Uterus (tissue), 2 donors: ENCODE results near the gene RB1.

Experiments
- POLR2A ChIP-seq, 2 donors: fragments of 450-650 bp; IDR thresholded peaks; one replicate each; pipeline ENCODE4 v1.6.1; 2016; ENCODE audit warnings: antibody characterized with exemption in 2 of 2, mild to moderate bottlenecking in 1 of 2, moderate library complexity in 1 of 2
- TF ChIP-seq, protein P1 (sequence below), 4 experiments: fragments of 200-600 bp in 2 of 4; fragments of 450-650 bp in 2 of 4; sonication (generic) in 2 of 4; IDR thresholded peaks; one replicate each; pipeline ENCODE4 v1.5.1; 2016 to 2019; ENCODE audit warnings: antibody characterized with exemption in 4 of 4, mild to moderate bottlenecking in 2 of 4, moderate library complexity in 1 of 4

DNA sequence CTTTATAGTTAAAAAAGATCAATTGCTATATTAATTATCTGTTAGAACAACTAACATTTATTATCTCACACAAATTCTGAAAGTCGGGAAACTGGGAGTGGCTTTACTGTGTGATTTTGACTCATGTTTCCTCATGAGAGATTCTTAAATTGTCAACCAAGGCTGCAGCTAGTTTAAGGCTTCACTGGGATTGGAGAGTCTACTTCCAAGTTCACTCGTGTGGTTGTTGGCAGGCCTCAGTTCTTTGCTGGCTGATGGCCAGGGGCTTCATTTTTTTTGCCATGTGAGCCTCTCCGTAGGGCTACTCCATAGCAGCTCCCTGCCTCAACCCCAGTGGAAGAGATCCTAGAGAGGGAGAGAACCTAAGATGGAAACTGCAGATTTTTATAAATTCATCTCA, 133.8 kb downstream of the RB1 start:
- TF ChIP-seq, protein P1, sequence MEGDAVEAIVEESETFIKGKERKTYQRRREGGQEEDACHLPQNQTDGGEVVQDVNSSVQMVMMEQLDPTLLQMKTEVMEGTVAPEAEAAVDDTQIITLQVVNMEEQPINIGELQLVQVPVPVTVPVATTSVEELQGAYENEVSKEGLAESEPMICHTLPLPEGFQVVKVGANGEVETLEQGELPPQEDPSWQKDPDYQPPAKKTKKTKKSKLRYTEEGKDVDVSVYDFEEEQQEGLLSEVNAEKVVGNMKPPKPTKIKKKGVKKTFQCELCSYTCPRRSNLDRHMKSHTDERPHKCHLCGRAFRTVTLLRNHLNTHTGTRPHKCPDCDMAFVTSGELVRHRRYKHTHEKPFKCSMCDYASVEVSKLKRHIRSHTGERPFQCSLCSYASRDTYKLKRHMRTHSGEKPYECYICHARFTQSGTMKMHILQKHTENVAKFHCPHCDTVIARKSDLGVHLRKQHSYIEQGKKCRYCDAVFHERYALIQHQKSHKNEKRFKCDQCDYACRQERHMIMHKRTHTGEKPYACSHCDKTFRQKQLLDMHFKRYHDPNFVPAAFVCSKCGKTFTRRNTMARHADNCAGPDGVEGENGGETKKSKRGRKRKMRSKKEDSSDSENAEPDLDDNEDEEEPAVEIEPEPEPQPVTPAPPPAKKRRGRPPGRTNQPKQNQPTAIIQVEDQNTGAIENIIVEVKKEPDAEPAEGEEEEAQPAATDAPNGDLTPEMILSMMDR (IDR thresholded peaks at IDR 0.05) = no peak
- TF ChIP-seq POLR2A (IDR thresholded peaks at IDR 0.05) = no peak
